Sigmoid colon (tissue), 4 donors: Measurements from ENCODE around the gene CCR5.

Experiments
- CTCF ChIP-seq, 4 experiments: fragments of 450-650 bp in 3 of 4; fragments of 200-600 bp in 1 of 4; IDR thresholded peaks; one replicate each; pipeline ENCODE4 v1.5.1; 2016 to 2019; ENCODE audit warnings: antibody characterized with exemption in 4 of 4, mild to moderate bottlenecking in 3 of 4, moderate library complexity in 2 of 4
- EP300 ChIP-seq, 4 donors: sonication (generic); formaldehyde crosslinking; IDR thresholded peaks; one replicate each; pipeline ENCODE4 v1.6.1; 2017; ENCODE audit warnings: antibody characterized with exemption in 4 of 4
- POLR2A ChIP-seq, 2 donors: fragments of 450-650 bp; IDR thresholded peaks; one replicate each; pipeline ENCODE4 v1.6.1; 2016; ENCODE audit warnings: antibody characterized with exemption in 2 of 2, mild to moderate bottlenecking in 2 of 2, moderate library complexity in 2 of 2
- POLR2AphosphoS5 ChIP-seq, 4 donors: sonication (generic); formaldehyde crosslinking; IDR thresholded peaks; one replicate each; pipeline ENCODE4 v1.6.1; 2017; ENCODE audit warnings: antibody characterized with exemption in 4 of 4

- TF ChIP-seq EP300 (IDR thresholded peaks at IDR 0.05): no peak
- TF ChIP-seq POLR2AphosphoS5 (IDR thresholded peaks at IDR 0.05): no peak
- no peak for TF ChIP-seq POLR2A (IDR thresholded peaks at IDR 0.05)
- no peak for TF ChIP-seq CTCF (IDR thresholded peaks at IDR 0.05)
These were observed 35.8 kb upstream of the CCR5 start for GRCh38 chr3:46334741-46335478.
